ENCODE data around the gene DPP6.
"Not testable (repeated sequence)": the region's sequence is repeated elsewhere in the genome, so short reads cannot be mapped to it uniquely, and the experiment has no call there.

DPP6 gene

DNA sequence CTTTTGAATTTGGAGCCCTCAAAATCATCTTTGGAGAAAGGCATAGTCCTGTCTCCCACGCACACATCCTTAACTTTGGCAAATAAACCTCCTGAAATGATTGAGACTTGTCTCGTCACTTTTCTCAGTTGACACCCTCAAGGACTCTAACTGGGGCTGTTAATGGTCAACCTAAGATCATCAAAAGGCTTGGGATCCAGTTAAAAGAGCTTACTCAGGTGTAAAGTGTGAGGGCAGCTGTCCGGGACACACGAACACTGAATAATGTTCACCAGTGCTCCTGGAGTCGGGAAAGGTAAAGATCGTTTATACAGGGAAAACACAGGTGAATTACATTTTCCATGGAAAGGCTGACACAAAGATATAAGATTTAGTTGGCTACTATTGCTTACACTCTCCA is 866.1 kb downstream of the DPP6 start:
- no peak for DNase-seq
- Histone ChIP-seq H3K27ac (no peak overlapping the region), H3K36me3 (no peaks in the 10 kb centered on the region), H3K4me3 (ENCODE audit: low read depth, low read length) (no peak overlapping the region), H3K9me3 (ENCODE audit: severe bottlenecking) (no peaks in the 10 kb centered on the region), H3K27me3 (ENCODE audit: insufficient read depth, low read depth, severe bottlenecking) (peaks cover 35% of the 10 kb centered on the region)
- TF ChIP-seq, protein P1, sequence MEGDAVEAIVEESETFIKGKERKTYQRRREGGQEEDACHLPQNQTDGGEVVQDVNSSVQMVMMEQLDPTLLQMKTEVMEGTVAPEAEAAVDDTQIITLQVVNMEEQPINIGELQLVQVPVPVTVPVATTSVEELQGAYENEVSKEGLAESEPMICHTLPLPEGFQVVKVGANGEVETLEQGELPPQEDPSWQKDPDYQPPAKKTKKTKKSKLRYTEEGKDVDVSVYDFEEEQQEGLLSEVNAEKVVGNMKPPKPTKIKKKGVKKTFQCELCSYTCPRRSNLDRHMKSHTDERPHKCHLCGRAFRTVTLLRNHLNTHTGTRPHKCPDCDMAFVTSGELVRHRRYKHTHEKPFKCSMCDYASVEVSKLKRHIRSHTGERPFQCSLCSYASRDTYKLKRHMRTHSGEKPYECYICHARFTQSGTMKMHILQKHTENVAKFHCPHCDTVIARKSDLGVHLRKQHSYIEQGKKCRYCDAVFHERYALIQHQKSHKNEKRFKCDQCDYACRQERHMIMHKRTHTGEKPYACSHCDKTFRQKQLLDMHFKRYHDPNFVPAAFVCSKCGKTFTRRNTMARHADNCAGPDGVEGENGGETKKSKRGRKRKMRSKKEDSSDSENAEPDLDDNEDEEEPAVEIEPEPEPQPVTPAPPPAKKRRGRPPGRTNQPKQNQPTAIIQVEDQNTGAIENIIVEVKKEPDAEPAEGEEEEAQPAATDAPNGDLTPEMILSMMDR (IDR thresholded peaks at IDR 0.05; ENCODE audit: low read depth, low read length), result no peak

DNA sequence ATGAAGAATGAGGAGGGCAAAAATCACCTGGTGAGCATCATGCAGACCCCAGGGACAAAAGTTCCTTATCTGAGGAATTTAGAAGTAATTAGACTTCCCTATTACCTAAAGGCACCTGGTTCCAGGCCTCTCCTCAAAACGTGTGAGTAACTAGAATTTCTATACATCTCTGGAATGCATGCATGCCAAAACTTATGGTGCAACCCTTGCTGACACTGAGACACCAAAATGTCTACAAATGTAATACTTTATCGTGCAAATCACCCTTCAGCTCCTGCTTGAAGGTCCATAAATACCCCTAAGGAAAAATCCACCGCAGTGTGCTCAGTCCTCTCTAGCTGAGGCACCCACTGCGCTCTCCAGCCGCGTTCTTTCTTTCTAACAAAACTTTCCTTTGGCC is 866.5 kb downstream of the DPP6 start:
- DNase-seq, result no peak
- Histone ChIP-seq H3K4me3 (ENCODE audit: low read depth, low read length) (no peak overlapping the region), H3K27me3 (ENCODE audit: insufficient read depth, low read depth, severe bottlenecking) (peaks cover 33% of the 10 kb centered on the region), H3K9me3 (ENCODE audit: severe bottlenecking) (no peaks in the 10 kb centered on the region), H3K36me3 (no peaks in the 10 kb centered on the region), H3K27ac (no peak overlapping the region)
- TF ChIP-seq, protein P1 (IDR thresholded peaks at IDR 0.05; ENCODE audit: low read depth, low read length), result no peak

DNA sequence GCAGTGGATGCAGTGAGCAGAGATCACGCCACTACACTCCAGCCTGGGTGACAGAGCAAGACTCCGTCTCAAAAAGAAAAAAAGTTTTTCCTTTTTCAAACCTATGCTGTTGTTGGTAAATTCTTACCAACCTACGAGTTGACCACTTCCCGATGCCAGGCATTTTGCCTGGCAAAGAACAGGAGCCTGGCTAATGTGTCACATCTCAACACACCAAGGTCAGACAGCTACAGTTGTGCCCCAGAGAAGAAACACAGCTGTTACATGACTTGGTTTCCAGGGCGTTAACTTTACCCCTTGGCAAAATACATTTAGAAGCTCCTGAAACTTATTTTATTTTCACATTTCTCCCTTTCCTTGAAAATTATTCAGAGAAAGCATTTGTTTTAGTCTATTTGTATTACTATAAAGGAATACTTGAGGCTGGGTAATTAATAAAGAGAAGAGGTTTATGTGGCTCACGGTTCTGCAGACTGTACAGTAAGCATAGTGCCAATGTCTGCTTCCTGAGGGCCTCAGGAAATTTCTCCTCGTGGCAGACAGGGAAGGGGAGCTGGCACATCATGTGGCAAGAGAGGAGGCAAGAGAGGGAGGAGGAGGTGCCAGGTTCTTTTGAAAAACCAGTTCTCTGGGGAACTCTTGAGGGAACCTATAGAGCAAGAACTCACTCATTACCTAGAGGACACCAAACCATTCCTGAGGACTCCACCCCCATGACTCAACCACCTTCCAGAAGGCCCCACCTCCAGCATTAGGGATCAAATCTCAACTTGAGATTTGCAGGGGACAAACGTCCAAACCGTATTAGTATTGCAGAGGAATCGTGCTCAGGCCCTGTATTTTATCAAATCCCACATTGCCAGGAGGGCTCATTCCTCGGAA is 867.4 kb downstream of the DPP6 start:
- Histone ChIP-seq H3K27me3 (ENCODE audit: insufficient read depth, low read depth, severe bottlenecking) (peaks cover 41% of the 10 kb centered on the region), H3K36me3 (no peaks in the 10 kb centered on the region), H3K27ac (no peak overlapping the region), H3K4me3 (ENCODE audit: low read depth, low read length) (no peak overlapping the region), H3K9me3 (ENCODE audit: severe bottlenecking) (no peaks in the 10 kb centered on the region)
- TF ChIP-seq, protein P1 (IDR thresholded peaks at IDR 0.05; ENCODE audit: low read depth, low read length), result no peak
- DNase-seq, result no peak

DNA sequence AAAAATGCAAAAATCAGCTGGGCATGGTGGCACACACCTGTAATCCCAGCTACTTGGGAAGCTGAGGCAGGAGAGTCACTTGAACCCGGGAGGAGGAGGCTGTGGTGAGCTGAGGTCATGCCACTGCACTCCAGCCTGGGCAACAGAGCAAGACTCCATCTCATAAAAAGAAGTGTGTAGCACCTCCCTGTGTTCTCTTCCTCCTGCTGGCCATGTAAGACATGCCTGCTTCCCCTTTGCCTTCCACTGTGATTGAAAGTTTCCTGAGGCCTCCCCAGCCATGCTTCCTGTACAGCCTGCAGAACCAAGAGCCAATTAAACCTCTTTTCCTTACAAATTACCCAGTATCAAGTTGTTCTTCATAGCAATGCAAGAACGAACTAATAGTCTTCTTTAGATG is 870.3 kb downstream of the DPP6 start:
- DNase-seq; H3K36me3 ChIP-seq; H3K4me3 ChIP-seq (ENCODE audit: low read depth, low read length); H3K27ac ChIP-seq; H3K9me3 ChIP-seq (ENCODE audit: severe bottlenecking): not testable (repeated sequence)
- H3K27me3 ChIP-seq (ENCODE audit: insufficient read depth, low read depth, severe bottlenecking), result peaks cover 45% of the 10 kb centered on the region

DNA sequence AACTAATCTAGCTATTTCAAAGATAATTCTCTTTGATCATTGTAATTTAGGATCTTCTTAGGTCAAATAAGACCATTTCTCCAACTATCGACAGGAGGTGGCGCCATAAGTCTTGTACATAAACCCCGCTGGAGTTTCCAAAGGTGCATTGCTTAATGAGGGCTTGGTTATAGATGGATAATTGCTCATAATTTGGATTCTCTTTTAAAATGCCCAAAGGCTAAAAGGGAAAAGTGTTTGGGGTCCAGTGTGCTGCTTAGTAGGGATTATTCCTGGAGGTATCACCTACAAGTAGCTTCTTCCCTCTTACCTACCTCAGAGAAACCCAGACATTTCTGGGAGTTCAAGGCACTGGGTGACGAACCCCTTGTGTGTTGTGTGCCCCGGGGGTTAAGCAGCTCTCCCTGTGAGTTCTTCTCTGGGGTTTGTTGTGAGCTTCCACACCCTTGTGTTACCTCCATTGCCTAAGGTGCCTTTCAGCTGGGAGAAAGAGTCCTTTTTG is 875.5 kb downstream of the DPP6 start:
- peaks cover 18% of the 10 kb centered on the region for H3K27me3 ChIP-seq (ENCODE audit: insufficient read depth, low read depth, severe bottlenecking)
- no peaks in the 10 kb centered on the region for H3K9me3 ChIP-seq (ENCODE audit: severe bottlenecking)
- TF ChIP-seq, protein P1 (IDR thresholded peaks at IDR 0.05; ENCODE audit: low read depth, low read length), result peak; percentile 41; the same call in 1 of the 2 replicates
- H3K27ac ChIP-seq, result no peak overlapping the region
- peak; percentile 72 for DNase-seq
- H3K4me3 ChIP-seq (ENCODE audit: low read depth, low read length), result no peak overlapping the region
- H3K36me3 ChIP-seq, result no peaks in the 10 kb centered on the region

DNA sequence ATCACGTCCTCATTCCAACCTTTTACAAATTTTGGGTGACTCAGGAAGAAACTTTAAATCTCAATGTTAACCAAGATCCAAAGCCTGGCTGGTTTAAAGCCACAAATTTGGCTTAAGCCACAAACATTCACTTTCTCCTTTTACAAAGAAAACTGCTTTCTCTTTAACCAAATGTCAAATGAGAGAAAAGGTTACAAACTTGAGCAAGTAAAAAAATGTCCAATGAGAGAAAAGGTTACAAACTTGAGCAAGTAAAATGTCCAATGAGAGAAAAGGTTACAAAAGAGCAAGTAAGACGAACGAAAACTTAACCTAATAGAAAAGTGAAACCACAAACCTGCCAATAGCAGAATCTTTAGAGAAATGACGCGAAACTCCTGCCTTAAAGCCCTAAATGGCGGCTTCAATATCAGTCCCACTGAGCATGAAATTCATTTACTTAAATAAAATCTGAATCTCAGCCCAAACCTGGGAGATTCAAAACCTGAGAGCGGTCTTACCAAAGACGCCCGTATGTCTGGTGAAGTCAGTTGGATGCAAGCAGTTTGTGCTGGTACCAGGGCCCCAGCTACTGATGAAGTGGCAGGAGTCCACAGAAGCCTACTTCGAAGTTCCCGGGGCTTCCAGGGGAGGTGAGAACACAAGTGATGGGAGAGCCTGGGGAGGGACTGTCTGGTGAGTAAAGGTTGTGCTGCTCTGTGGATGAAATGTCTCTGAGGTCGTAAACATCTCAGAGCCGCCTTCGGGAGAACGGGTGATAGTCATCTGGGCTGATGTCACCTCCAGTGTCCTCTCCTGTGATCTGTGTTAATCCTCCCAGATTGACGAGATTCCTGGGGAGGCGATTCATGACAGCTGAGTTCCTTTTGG is 876.2 kb downstream of the DPP6 start:
- peak; percentile 37 for DNase-seq

More for the DNA sequence above, 876.2 kb downstream of the DPP6 start:
- H3K4me3 ChIP-seq (ENCODE audit: low read depth, low read length), result no peak overlapping the region
- no peak overlapping the region for H3K27ac ChIP-seq
- peaks cover 2% of the 10 kb centered on the region for H3K9me3 ChIP-seq (ENCODE audit: severe bottlenecking)
- TF ChIP-seq, protein P1 (IDR thresholded peaks at IDR 0.05; ENCODE audit: low read depth, low read length), result no peak
- H3K36me3 ChIP-seq, result no peaks in the 10 kb centered on the region
- peaks cover 18% of the 10 kb centered on the region for H3K27me3 ChIP-seq (ENCODE audit: insufficient read depth, low read depth, severe bottlenecking)
